ENCODE measurements around the gene FRYL. TPM values are rescaled to one million over a fixed set of nuclear protein-coding genes. Genes with fewer than 3 reads are reported as not detected.

Gene FRYL
- total RNA-seq, 1 experiment from 2014 or later, result 47.7 TPM

GRCh38 chr4:48651914-48652313, 128.2 kb downstream of the FRYL start:
- Histone ChIP-seq H3K79me2 (ENCODE audit: insufficient read depth, low read length) (peaks cover 7% of the 10 kb centered on the region; the same call in 1 of the 2 replicates), H3K4me1 (ENCODE audit: control insufficient read depth in 1 of 2, insufficient read depth in 2 of 2, low read length in 2 of 2) (0 out of 4 replicates have a peak, but pooled peaks cover 0 to 3% of the 10 kb centered on the region in 2 experiments), H4K20me1 (ENCODE audit: insufficient read depth) (no peaks in the 10 kb centered on the region), H3K9me3 (ENCODE audit: control insufficient read depth in 1 of 2, insufficient read depth in 1 of 2, low read depth in 1 of 2, low read length in 2 of 2) (no peaks in the 10 kb centered on the region), H3K9me2 (ENCODE audit: insufficient read depth) (no peaks in the 10 kb centered on the region), H3K27me3 (ENCODE audit: insufficient read depth, low read length) (no peaks in the 10 kb centered on the region), H3K4me3 (replicated peaks in 1 of 2; ENCODE audit: low read depth in 1 of 2, low read length in 2 of 2) (no peak overlapping the region), H3K9ac (ENCODE audit: low read length) (no peak overlapping the region), H3K4me2 (ENCODE audit: low read length) (no peak overlapping the region), H2AFZ (ENCODE audit: low read depth, low read length, poor library complexity, severe bottlenecking) (no peak overlapping the region), H3K36me3 (ENCODE audit: control insufficient read depth in 1 of 2, insufficient read depth in 2 of 2, low read length in 2 of 2) (no peaks in the 10 kb centered on the region), H3K27ac (ENCODE audit: low read depth, low read length) (no peak overlapping the region)
- TF ChIP-seq ZNF274 (IDR thresholded peaks at IDR 0.05; ENCODE audit: low read depth, low read length), result no peak
- no peak for TF ChIP-seq EGR1 (IDR thresholded peaks at IDR 0.05; ENCODE audit: low read depth)
- no peak for TF ChIP-seq ATF3 (IDR thresholded peaks at IDR 0.05)
- no peak for TF ChIP-seq ELF1 (IDR thresholded peaks at IDR 0.05; ENCODE audit: borderline replicate concordance, low read depth)
- TF ChIP-seq MAX (IDR thresholded peaks at IDR 0.05), result no peak
- no peak for TF ChIP-seq ZBTB33 (IDR thresholded peaks at IDR 0.05; ENCODE audit: extremely low read depth, insufficient replicate concordance, low read length)
- no peak for TF ChIP-seq TCF7L2 (IDR thresholded peaks at IDR 0.05; ENCODE audit: borderline replicate concordance, extremely low read depth, insufficient read depth, insufficient read length)
- no peak for TF ChIP-seq REST (IDR thresholded peaks at IDR 0.05; ENCODE audit: low read depth)
- TF ChIP-seq SIN3A (IDR thresholded peaks at IDR 0.05; ENCODE audit: low read depth), result no peak
- TF ChIP-seq CEBPB (IDR thresholded peaks at IDR 0.05; ENCODE audit: low read depth), result no peak
- no peak for TF ChIP-seq JUND (IDR thresholded peaks at IDR 0.05)
- no peak for TF ChIP-seq EZH2 (IDR thresholded peaks at IDR 0.05)
- TF ChIP-seq SRF (IDR thresholded peaks at IDR 0.05; ENCODE audit: low read depth), result no peak
- no peak for TF ChIP-seq POLR2A (IDR thresholded peaks at IDR 0.05; ENCODE audit: borderline replicate concordance, extremely low read depth, insufficient read depth, insufficient read length)
- TF ChIP-seq POLR2AphosphoS5 (IDR thresholded peaks at IDR 0.05; ENCODE audit: low read depth, low read length), result no peak
- TF ChIP-seq ZFX (IDR thresholded peaks at IDR 0.05), result no peak
- no peak for TF ChIP-seq FOSL1 (IDR thresholded peaks at IDR 0.05; ENCODE audit: low read depth)
- TF ChIP-seq YY1 (IDR thresholded peaks at IDR 0.05; ENCODE audit: extremely low read depth, insufficient replicate concordance, low read depth, low read length), result no peak
- TF ChIP-seq CBX3 (IDR thresholded peaks at IDR 0.05; ENCODE audit: low read depth), result no peak
- DNase-seq (ENCODE audit: low read depth, low spot score) (no peak), ATAC-seq (no peak)
- intact Hi-C loops (cut with micrococcal nuclease), result no loop called here
- CTCF ChIA-PET, result no interaction called here
- POLR2A ChIA-PET, result no interaction called here
- RAD21 ChIA-PET (ENCODE audit: low non-redundant PET in 1 of 2, low total read pairs in 2 of 2, uncharacterized antibody in 2 of 2, unreplicated experiment in 2 of 2), result no interaction called here
- BruUV-seq (replicated peaks), result no TSS peak

Data from HCT116 (cell line).